Measurements from ENCODE around the gene GPX8. TPM values are rescaled to one million over a fixed set of nuclear protein-coding genes. Genes with fewer than 3 reads are reported as not detected.

Gene GPX8
- total and polyA plus RNA-seq, 4 donors = 0.68 to 1.2 (median 1.0) TPM

GRCh38 chr5:55177078-55177477 is 17.1 kb downstream of the GPX8 start (continued):
- TF ChIP-seq REST (IDR thresholded peaks at IDR 0.05) (no peak), HNF4G (IDR thresholded peaks at IDR 0.05) (no peak), FOXA2 (IDR thresholded peaks at IDR 0.05) (no peak), ATF3 (IDR thresholded peaks at IDR 0.05) (no peak)
- TF ChIP-seq, protein P1, sequence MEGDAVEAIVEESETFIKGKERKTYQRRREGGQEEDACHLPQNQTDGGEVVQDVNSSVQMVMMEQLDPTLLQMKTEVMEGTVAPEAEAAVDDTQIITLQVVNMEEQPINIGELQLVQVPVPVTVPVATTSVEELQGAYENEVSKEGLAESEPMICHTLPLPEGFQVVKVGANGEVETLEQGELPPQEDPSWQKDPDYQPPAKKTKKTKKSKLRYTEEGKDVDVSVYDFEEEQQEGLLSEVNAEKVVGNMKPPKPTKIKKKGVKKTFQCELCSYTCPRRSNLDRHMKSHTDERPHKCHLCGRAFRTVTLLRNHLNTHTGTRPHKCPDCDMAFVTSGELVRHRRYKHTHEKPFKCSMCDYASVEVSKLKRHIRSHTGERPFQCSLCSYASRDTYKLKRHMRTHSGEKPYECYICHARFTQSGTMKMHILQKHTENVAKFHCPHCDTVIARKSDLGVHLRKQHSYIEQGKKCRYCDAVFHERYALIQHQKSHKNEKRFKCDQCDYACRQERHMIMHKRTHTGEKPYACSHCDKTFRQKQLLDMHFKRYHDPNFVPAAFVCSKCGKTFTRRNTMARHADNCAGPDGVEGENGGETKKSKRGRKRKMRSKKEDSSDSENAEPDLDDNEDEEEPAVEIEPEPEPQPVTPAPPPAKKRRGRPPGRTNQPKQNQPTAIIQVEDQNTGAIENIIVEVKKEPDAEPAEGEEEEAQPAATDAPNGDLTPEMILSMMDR (IDR thresholded peaks at IDR 0.05; ENCODE audit: low read depth, low read length, missing input control) = no peak

GRCh38 chr5:55180016-55180415 is 20.0 kb downstream of the GPX8 start:
- Histone ChIP-seq H3K4me3 (ENCODE audit: low read depth in 1 of 3, low read length in 3 of 3) (no peak overlapping the region), H3K27me3 (ENCODE audit: control insufficient read depth in 4 of 4, insufficient read depth in 4 of 4, low read length in 3 of 4) (no peaks in the 10 kb centered on the region), H3K4me1 (ENCODE audit: control insufficient read depth in 4 of 4, insufficient read depth in 4 of 4, low read length in 3 of 4) (peaks cover 7 to 12% (median 10%) of the 10 kb centered on the region in 4 donors), H3K9me3 (ENCODE audit: control insufficient read depth in 4 of 4, low read length in 3 of 4) (peaks cover 0 to 4% (median 0%) of the 10 kb centered on the region in 4 donors), H3K36me3 (ENCODE audit: control insufficient read depth in 4 of 4, insufficient read depth in 3 of 4, low read depth in 1 of 4, low read length in 3 of 4) (no peaks in the 10 kb centered on the region), H3K9ac (ENCODE audit: low read depth in 1 of 2, low read length in 2 of 2) (no peak overlapping the region), H3K27ac (ENCODE audit: low read depth in 1 of 2, low read length in 2 of 2) (no peak overlapping the region)
- DNase-seq (ENCODE audit: low spot score) = no peak
- WGBS = 73% methylated on average over 1 of the region's 1 CpG
- TF ChIP-seq REST (IDR thresholded peaks at IDR 0.05) (no peak), ATF3 (IDR thresholded peaks at IDR 0.05) (no peak), HNF4A (conservative IDR thresholded peaks at IDR 0.05) (no peak), NR2F2 (IDR thresholded peaks at IDR 0.05) (no peak), EGR1 (IDR thresholded peaks at IDR 0.05; ENCODE audit: low read depth in 2 of 2) (no peak), JUND (IDR thresholded peaks at IDR 0.05) (no peak), TAF1 (conservative IDR thresholded peaks at IDR 0.05) (no peak), RXRA (IDR thresholded peaks at IDR 0.05) (no peak), YY1 (IDR thresholded peaks at IDR 0.05) (no peak), GABPA (IDR thresholded peaks at IDR 0.05 in 1 of 2, conservative IDR thresholded peaks at IDR 0.05 in 1 of 2) (no peak), HNF4G (IDR thresholded peaks at IDR 0.05) (no peak), RAD21 (IDR thresholded peaks at IDR 0.05) (no peak)
- TF ChIP-seq, protein P1 (IDR thresholded peaks at IDR 0.05; ENCODE audit: low read depth, low read length, missing input control) = no peak
- TF ChIP-seq, protein P2, sequence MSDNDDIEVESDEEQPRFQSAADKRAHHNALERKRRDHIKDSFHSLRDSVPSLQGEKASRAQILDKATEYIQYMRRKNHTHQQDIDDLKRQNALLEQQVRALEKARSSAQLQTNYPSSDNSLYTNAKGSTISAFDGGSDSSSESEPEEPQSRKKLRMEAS (IDR thresholded peaks at IDR 0.05) = no peak
- TF ChIP-seq, protein P3, sequence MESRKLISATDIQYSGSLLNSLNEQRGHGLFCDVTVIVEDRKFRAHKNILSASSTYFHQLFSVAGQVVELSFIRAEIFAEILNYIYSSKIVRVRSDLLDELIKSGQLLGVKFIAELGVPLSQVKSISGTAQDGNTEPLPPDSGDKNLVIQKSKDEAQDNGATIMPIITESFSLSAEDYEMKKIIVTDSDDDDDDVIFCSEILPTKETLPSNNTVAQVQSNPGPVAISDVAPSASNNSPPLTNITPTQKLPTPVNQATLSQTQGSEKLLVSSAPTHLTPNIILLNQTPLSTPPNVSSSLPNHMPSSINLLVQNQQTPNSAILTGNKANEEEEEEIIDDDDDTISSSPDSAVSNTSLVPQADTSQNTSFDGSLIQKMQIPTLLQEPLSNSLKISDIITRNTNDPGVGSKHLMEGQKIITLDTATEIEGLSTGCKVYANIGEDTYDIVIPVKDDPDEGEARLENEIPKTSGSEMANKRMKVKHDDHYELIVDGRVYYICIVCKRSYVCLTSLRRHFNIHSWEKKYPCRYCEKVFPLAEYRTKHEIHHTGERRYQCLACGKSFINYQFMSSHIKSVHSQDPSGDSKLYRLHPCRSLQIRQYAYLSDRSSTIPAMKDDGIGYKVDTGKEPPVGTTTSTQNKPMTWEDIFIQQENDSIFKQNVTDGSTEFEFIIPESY (IDR thresholded peaks at IDR 0.05) = no peak

Data from liver (tissue), 9 donors.